ENCODE results near the gene RIC3.

RIC3 gene

GRCh38 chr11:8068605-8069221 lies 100.1 kb downstream of the RIC3 start:
- Histone ChIP-seq H3K27me3 (ENCODE audit: control insufficient read depth, insufficient read depth, low read length) (no peaks in the 10 kb centered on the region), H3K4me3 (ENCODE audit: low read length) (no peak overlapping the region), H3K9me3 (ENCODE audit: control insufficient read depth, insufficient read depth, low read length) (no peaks in the 10 kb centered on the region), H3K36me3 (ENCODE audit: control insufficient read depth, insufficient read depth, low read length) (no peaks in the 10 kb centered on the region), H3K27ac (ENCODE audit: low read length) (no peak overlapping the region), H3K4me1 (ENCODE audit: control insufficient read depth, insufficient read depth, low read length) (peaks cover 8% of the 10 kb centered on the region)
- no peak for DNase-seq (ENCODE audit: low read depth, low spot score)
- no CpG with 5 or more reads among the region's 15 CpGs for WGBS (ENCODE audit: insufficient coverage, insufficient read length)

- H3K27ac ChIP-seq (ENCODE audit: low read length), result no peak overlapping the region
- no peaks in the 10 kb centered on the region for H3K36me3 ChIP-seq (ENCODE audit: control insufficient read depth, insufficient read depth, low read length)
- no peak for DNase-seq (ENCODE audit: low read depth, low spot score)
- WGBS (ENCODE audit: insufficient coverage, insufficient read length), result no CpG with 5 or more reads among the region's 13 CpGs
- no peaks in the 10 kb centered on the region for H3K9me3 ChIP-seq (ENCODE audit: control insufficient read depth, insufficient read depth, low read length)
- peaks cover 8% of the 10 kb centered on the region for H3K4me1 ChIP-seq (ENCODE audit: control insufficient read depth, insufficient read depth, low read length)
- H3K4me3 ChIP-seq (ENCODE audit: low read length), result no peak overlapping the region
- H3K27me3 ChIP-seq (ENCODE audit: control insufficient read depth, insufficient read depth, low read length), result no peaks in the 10 kb centered on the region
Measured at GRCh38 chr11:8067929-8068575, 100.8 kb downstream of the RIC3 start.

GRCh38 chr11:8067567-8067928 lies 101.3 kb downstream of the RIC3 start:
- WGBS (ENCODE audit: insufficient coverage, insufficient read length), result no CpG with 5 or more reads among the region's 4 CpGs
- no peak for DNase-seq (ENCODE audit: low read depth, low spot score)
- peaks cover 8% of the 10 kb centered on the region for H3K4me1 ChIP-seq (ENCODE audit: control insufficient read depth, insufficient read depth, low read length)

DNA sequence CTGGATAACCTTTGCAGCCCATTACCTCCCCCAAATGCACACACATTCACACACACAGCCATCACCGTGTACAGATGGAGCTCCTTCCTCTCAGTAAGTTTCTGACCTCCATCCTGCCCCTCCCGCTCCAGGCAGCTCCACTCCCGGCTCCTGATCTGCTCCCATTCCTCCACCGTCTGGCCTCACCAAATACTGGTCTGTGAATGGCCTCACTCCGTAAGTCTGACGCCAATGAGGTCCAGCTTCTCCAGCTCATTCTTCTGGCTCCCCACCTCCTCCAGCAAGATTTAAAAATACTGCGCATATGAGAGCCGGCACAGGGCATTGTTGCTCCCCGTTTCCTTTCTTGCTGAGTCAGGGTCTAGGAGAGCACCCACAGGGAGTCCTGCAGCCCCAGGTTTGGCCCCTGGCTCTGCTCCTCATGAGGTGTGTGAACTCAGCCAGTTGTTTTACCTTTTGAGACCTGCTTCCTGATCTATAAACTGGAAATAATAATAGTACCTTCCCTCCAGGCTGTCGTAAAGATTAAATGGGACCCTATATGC lies 101.8 kb downstream of the RIC3 start:
- no CpG with 5 or more reads among the region's 10 CpGs for WGBS (ENCODE audit: insufficient coverage, insufficient read length)
- Histone ChIP-seq H3K9me3 (ENCODE audit: control insufficient read depth, insufficient read depth, low read length) (no peaks in the 10 kb centered on the region), H3K4me3 (ENCODE audit: low read length) (no peak overlapping the region), H3K4me1 (ENCODE audit: control insufficient read depth, insufficient read depth, low read length) (peaks cover 3% of the 10 kb centered on the region), H3K27ac (ENCODE audit: low read length) (no peak overlapping the region), H3K36me3 (ENCODE audit: control insufficient read depth, insufficient read depth, low read length) (no peaks in the 10 kb centered on the region), H3K27me3 (ENCODE audit: control insufficient read depth, insufficient read depth, low read length) (no peaks in the 10 kb centered on the region)
- DNase-seq (ENCODE audit: low read depth, low spot score), result no peak

More at GRCh38 chr11:8067567-8067928, 101.3 kb downstream of the RIC3 start:
- H3K27ac ChIP-seq (ENCODE audit: low read length), result no peak overlapping the region
- no peak overlapping the region for H3K4me3 ChIP-seq (ENCODE audit: low read length)
- H3K9me3 ChIP-seq (ENCODE audit: control insufficient read depth, insufficient read depth, low read length), result no peaks in the 10 kb centered on the region
- no peaks in the 10 kb centered on the region for H3K36me3 ChIP-seq (ENCODE audit: control insufficient read depth, insufficient read depth, low read length)
- H3K27me3 ChIP-seq (ENCODE audit: control insufficient read depth, insufficient read depth, low read length), result no peaks in the 10 kb centered on the region

GRCh38 chr11:8066036-8066910 lies 102.6 kb downstream of the RIC3 start:
- no peaks in the 10 kb centered on the region for H3K27me3 ChIP-seq (ENCODE audit: control insufficient read depth, insufficient read depth, low read length)
- DNase-seq (ENCODE audit: low read depth, low spot score), result no peak
- WGBS (ENCODE audit: insufficient coverage, insufficient read length), result no CpG with 5 or more reads among the region's 17 CpGs
- H3K27ac ChIP-seq (ENCODE audit: low read length), result no peak overlapping the region
- H3K36me3 ChIP-seq (ENCODE audit: control insufficient read depth, insufficient read depth, low read length), result no peaks in the 10 kb centered on the region
- H3K4me3 ChIP-seq (ENCODE audit: low read length), result no peak overlapping the region
- H3K9me3 ChIP-seq (ENCODE audit: control insufficient read depth, insufficient read depth, low read length), result no peaks in the 10 kb centered on the region
- H3K4me1 ChIP-seq (ENCODE audit: control insufficient read depth, insufficient read depth, low read length), result peaks cover 1% of the 10 kb centered on the region; the same call in 1 of the 2 replicates

GRCh38 chr11:8065031-8065430 lies 103.8 kb downstream of the RIC3 start:
- Histone ChIP-seq H3K27ac (ENCODE audit: low read length) (no peak overlapping the region), H3K4me3 (ENCODE audit: low read length) (no peak overlapping the region), H3K27me3 (ENCODE audit: control insufficient read depth, insufficient read depth, low read length) (no peaks in the 10 kb centered on the region), H3K4me1 (ENCODE audit: control insufficient read depth, insufficient read depth, low read length) (peaks cover 1% of the 10 kb centered on the region; the same call in 1 of the 2 replicates), H3K9me3 (ENCODE audit: control insufficient read depth, insufficient read depth, low read length) (no peaks in the 10 kb centered on the region), H3K36me3 (ENCODE audit: control insufficient read depth, insufficient read depth, low read length) (no peaks in the 10 kb centered on the region)
- no CpG with 5 or more reads among the region's 2 CpGs for WGBS (ENCODE audit: insufficient coverage, insufficient read length)
- DNase-seq (ENCODE audit: low read depth, low spot score), result no peak

GRCh38 chr11:8063324-8063723 lies 105.5 kb downstream of the RIC3 start:
- Histone ChIP-seq H3K4me3 (ENCODE audit: low read length) (no peak overlapping the region), H3K36me3 (ENCODE audit: control insufficient read depth, insufficient read depth, low read length) (no peaks in the 10 kb centered on the region), H3K4me1 (ENCODE audit: control insufficient read depth, insufficient read depth, low read length) (peaks cover 1% of the 10 kb centered on the region; the same call in 1 of the 2 replicates), H3K27ac (ENCODE audit: low read length) (no peak overlapping the region), H3K27me3 (ENCODE audit: control insufficient read depth, insufficient read depth, low read length) (no peaks in the 10 kb centered on the region), H3K9me3 (ENCODE audit: control insufficient read depth, insufficient read depth, low read length) (no peaks in the 10 kb centered on the region)
- no CpG with 5 or more reads among the region's 7 CpGs for WGBS (ENCODE audit: insufficient coverage, insufficient read length)
- no peak for DNase-seq (ENCODE audit: low read depth, low spot score)

- WGBS (ENCODE audit: insufficient coverage, insufficient read length), result no CpG with 5 or more reads among the region's 13 CpGs
- Histone ChIP-seq H3K4me1 (ENCODE audit: control insufficient read depth, insufficient read depth, low read length) (peaks cover 1% of the 10 kb centered on the region; the same call in 1 of the 2 replicates), H3K9me3 (ENCODE audit: control insufficient read depth, insufficient read depth, low read length) (no peaks in the 10 kb centered on the region), H3K27ac (ENCODE audit: low read length) (no peak overlapping the region), H3K36me3 (ENCODE audit: control insufficient read depth, insufficient read depth, low read length) (no peaks in the 10 kb centered on the region), H3K27me3 (ENCODE audit: control insufficient read depth, insufficient read depth, low read length) (no peaks in the 10 kb centered on the region), H3K4me3 (ENCODE audit: low read length) (no peak overlapping the region)
- DNase-seq (ENCODE audit: low read depth, low spot score), result no peak
Measured at GRCh38 chr11:8062781-8063257, 106.0 kb downstream of the RIC3 start.

GRCh38 chr11:8061555-8062428 lies 107.0 kb downstream of the RIC3 start:
- H3K4me3 ChIP-seq (ENCODE audit: low read length), result no peak overlapping the region

More at GRCh38 chr11:8061555-8062428, 107.0 kb downstream of the RIC3 start:
- no CpG with 5 or more reads among the region's 22 CpGs for WGBS (ENCODE audit: insufficient coverage, insufficient read length)
- H3K27ac ChIP-seq (ENCODE audit: low read length), result no peak overlapping the region
- peaks cover 2% of the 10 kb centered on the region; the same call in 1 of the 2 replicates for H3K4me1 ChIP-seq (ENCODE audit: control insufficient read depth, insufficient read depth, low read length)
- no peaks in the 10 kb centered on the region for H3K9me3 ChIP-seq (ENCODE audit: control insufficient read depth, insufficient read depth, low read length)
- DNase-seq (ENCODE audit: low read depth, low spot score), result no peak
- no peaks in the 10 kb centered on the region for H3K27me3 ChIP-seq (ENCODE audit: control insufficient read depth, insufficient read depth, low read length)
- H3K36me3 ChIP-seq (ENCODE audit: control insufficient read depth, insufficient read depth, low read length), result no peaks in the 10 kb centered on the region
